Measurements from ENCODE around the gene NWD2. TPM values are rescaled to one million over a fixed set of nuclear protein-coding genes. Genes with fewer than 3 reads are reported as not detected.

NWD2 gene
- polyA plus RNA-seq, 1 donor (not counting 4 experiments of a cell fraction or from before 2014, with no cell fraction given), result 0.10 TPM

GRCh38 chr4:37425857-37426256 is 181.3 kb downstream of the NWD2 start:
- dilution Hi-C loops (cut with MboI; ENCODE audit: extremely low pct_ligation_motif_present, low sequenced_read_pairs), result no loop called here

GRCh38 chr4:37427193-37427592 is 182.7 kb downstream of the NWD2 start:
- Histone ChIP-seq H4K20me1 (ENCODE audit: control insufficient read depth, extremely low read depth, insufficient read depth, low read length) (no peaks in the 10 kb centered on the region), H3K36me3 (ENCODE audit: control insufficient read depth in 2 of 2, extremely low read depth in 1 of 2, insufficient read depth in 2 of 2, low read length in 2 of 2) (no peaks in the 10 kb centered on the region), H3K9me3 (ENCODE audit: control insufficient read depth, low read depth, low read length) (no peaks in the 10 kb centered on the region), H3K27me3 (ENCODE audit: control insufficient read depth, extremely low read depth, insufficient read depth, low read length) (no peaks in the 10 kb centered on the region), H3K4me1 (ENCODE audit: control insufficient read depth, extremely low read depth, insufficient read depth, low read length) (no peaks in the 10 kb centered on the region), H3K9me1 (ENCODE audit: control insufficient read depth, extremely low read depth, insufficient read depth, low read length) (no peaks in the 10 kb centered on the region), H3K27ac (ENCODE audit: control insufficient read depth, insufficient read depth, low read length) (no peak overlapping the region), H3K79me2 (ENCODE audit: control insufficient read depth, insufficient read depth, low read length) (no peaks in the 10 kb centered on the region), H2AFZ (ENCODE audit: control insufficient read depth, low read length) (no peak overlapping the region), H3K9ac (ENCODE audit: control insufficient read depth, extremely low read depth, insufficient read depth, low read length) (no peak overlapping the region), H3K4me2 (ENCODE audit: control insufficient read depth, extremely low read depth, insufficient read depth, low read depth, low read length) (no peak overlapping the region), H3K4me3 (ENCODE audit: control insufficient read depth in 2 of 3, extremely low read depth in 1 of 3, insufficient read depth in 2 of 3, low read depth in 1 of 3, low read length in 3 of 3) (no peak overlapping the region)
- DNase-seq (ENCODE audit: low read depth, low spot score) (no peak), FAIRE-seq (no peak)
- dilution Hi-C loops (cut with MboI; ENCODE audit: extremely low pct_ligation_motif_present, low sequenced_read_pairs), result no loop called here
- TF ChIP-seq EZH2 (IDR thresholded peaks at IDR 0.05; ENCODE audit: low read length) (no peak), CTCF (optimal IDR thresholded peaks at IDR 0.05 in 1 of 3, IDR thresholded peaks at IDR 0.05 in 1 of 3, conservative IDR thresholded peaks at IDR 0.05 in 1 of 3; ENCODE audit: extremely low read depth in 1 of 3, insufficient read depth in 2 of 3, low read length in 3 of 3) (no peak)

More at GRCh38 chr4:37425857-37426256, 181.3 kb downstream of the NWD2 start:
- no peak overlapping the region for H2AFZ ChIP-seq (ENCODE audit: control insufficient read depth, low read length)
- H3K9me3 ChIP-seq (ENCODE audit: control insufficient read depth, low read depth, low read length), result no peaks in the 10 kb centered on the region
- H3K4me1 ChIP-seq (ENCODE audit: control insufficient read depth, extremely low read depth, insufficient read depth, low read length), result no peaks in the 10 kb centered on the region
- H3K27me3 ChIP-seq (ENCODE audit: control insufficient read depth, extremely low read depth, insufficient read depth, low read length), result no peaks in the 10 kb centered on the region
- no peak overlapping the region for H3K4me3 ChIP-seq (ENCODE audit: control insufficient read depth in 2 of 3, extremely low read depth in 1 of 3, insufficient read depth in 2 of 3, low read depth in 1 of 3, low read length in 3 of 3)
- FAIRE-seq (no peak), DNase-seq (ENCODE audit: low read depth, low spot score) (no peak)
- no peaks in the 10 kb centered on the region for H4K20me1 ChIP-seq (ENCODE audit: control insufficient read depth, extremely low read depth, insufficient read depth, low read length)
- no peaks in the 10 kb centered on the region for H3K9me1 ChIP-seq (ENCODE audit: control insufficient read depth, extremely low read depth, insufficient read depth, low read length)
- no peak overlapping the region for H3K4me2 ChIP-seq (ENCODE audit: control insufficient read depth, extremely low read depth, insufficient read depth, low read depth, low read length)
- H3K79me2 ChIP-seq (ENCODE audit: control insufficient read depth, insufficient read depth, low read length), result no peaks in the 10 kb centered on the region
- H3K27ac ChIP-seq (ENCODE audit: control insufficient read depth, insufficient read depth, low read length), result no peak overlapping the region
- H3K9ac ChIP-seq (ENCODE audit: control insufficient read depth, extremely low read depth, insufficient read depth, low read length), result no peak overlapping the region
- TF ChIP-seq EZH2 (IDR thresholded peaks at IDR 0.05; ENCODE audit: low read length) (no peak), CTCF (optimal IDR thresholded peaks at IDR 0.05 in 1 of 3, IDR thresholded peaks at IDR 0.05 in 1 of 3, conservative IDR thresholded peaks at IDR 0.05 in 1 of 3; ENCODE audit: extremely low read depth in 1 of 3, insufficient read depth in 2 of 3, low read length in 3 of 3) (no peak)
- no peaks in the 10 kb centered on the region for H3K36me3 ChIP-seq (ENCODE audit: control insufficient read depth in 2 of 2, extremely low read depth in 1 of 2, insufficient read depth in 2 of 2, low read length in 2 of 2)

All from keratinocyte (primary cell).